Endodermal cell (in vitro differentiated cells): ENCODE data around the gene NKG7. TPM values are rescaled to one million over a fixed set of nuclear protein-coding genes. Genes with fewer than 3 reads are reported as not detected.

Experiments used
- DNase-seq: peaks from one replicate; pipeline ENCODE4 v3.0.0-alpha.2; 2017
- H3K27ac ChIP-seq: 2 replicates; pipeline ENCODE4 v1.5.1; 2013; ENCODE audit warnings: mild to moderate bottlenecking, low read depth, low read length, moderate library complexity
- H3K27me3 ChIP-seq: 2 replicates; pipeline ENCODE4 v1.6.1; 2013; ENCODE audit warnings: mild to moderate bottlenecking, low read length, moderate library complexity; ENCODE audit not compliant: insufficient read depth, control insufficient read depth, poor library complexity, severe bottlenecking
- H3K36me3 ChIP-seq: 2 replicates; pipeline ENCODE4 v1.7.0; 2013; ENCODE audit warnings: mild to moderate bottlenecking, low read length, moderate library complexity; ENCODE audit not compliant: control insufficient read depth, insufficient read depth
- H3K4me1 ChIP-seq: one replicate; pipeline ENCODE4 v1.7.0; 2013; ENCODE audit warnings: low read length; ENCODE audit not compliant: control insufficient read depth, insufficient read depth
- H3K4me3 ChIP-seq: 2 replicates; pipeline ENCODE4 v1.5.1; 2013; ENCODE audit warnings: mild to moderate bottlenecking, low read length, moderate library complexity
- H3K9ac ChIP-seq: 2 replicates; pipeline ENCODE4 v1.6.1; 2013; ENCODE audit warnings: mild to moderate bottlenecking, low read length, moderate library complexity; ENCODE audit not compliant: poor library complexity, severe bottlenecking; ENCODE audit errors: extremely low read depth
- H3K9me3 ChIP-seq: 2 replicates; pipeline ENCODE4 v1.6.1; 2013; ENCODE audit warnings: mild to moderate bottlenecking, low read length, moderate library complexity; ENCODE audit not compliant: control insufficient read depth
- H3K27ac Mint-ChIP-seq: 2 replicates; pipeline ENCODE4 v1.8.0; 2020; ENCODE audit warnings: mixed read lengths
- H3K27me3 Mint-ChIP-seq: 2 replicates; pipeline ENCODE4 v1.8.0; 2021; ENCODE audit warnings: mild to moderate bottlenecking, mixed read lengths; ENCODE audit not compliant: insufficient read depth
- H3K36me3 Mint-ChIP-seq: 2 replicates; pipeline ENCODE4 v1.8.0; 2020; ENCODE audit warnings: low read depth, mixed read lengths
- H3K4me1 Mint-ChIP-seq: 2 replicates; pipeline ENCODE4 v1.8.0; 2020; ENCODE audit warnings: mixed read lengths
- H3K4me3 Mint-ChIP-seq: 2 replicates; pipeline ENCODE4 v1.8.0; 2020; ENCODE audit warnings: mild to moderate bottlenecking, moderate library complexity, mixed read lengths
- H3K9me3 Mint-ChIP-seq: 2 replicates; pipeline ENCODE4 v1.8.0; 2020; ENCODE audit warnings: mild to moderate bottlenecking, mixed read lengths
- WGBS, 2 experiments: methylation state at CpG; one replicate each; pipeline versions ENCODE4 v1.1.5 to v1.1.7; 2013; ENCODE audit warnings: missing lambda C conversion rate in 2 of 2, mixed read lengths in 1 of 2; ENCODE audit not compliant: insufficient coverage in 1 of 2, insufficient read length in 1 of 2; 5-methylcytosine and 5-hydroxymethylcytosine counted together
- total RNA-seq, 2 donors: library from RNA; stranded (reverse); fragmentation: NEBNext Ultra II Directional in 1 of 2; extraction: Animal tissue kit (Norgen Biotek cat#: 25700) in 1 of 2; gene quantifications; 2 replicates in 1 of 2; 3 replicates in 1 of 2; pipeline ENCODE4 v1.2.1, GENCODE V29; 2021
- TF ChIP-seq, protein P1 (sequence below): fragments of 200-600 bp; sonication (generic); conservative IDR thresholded peaks from 2 replicates; pipeline ENCODE4 v1.5.0; 2021; ENCODE audit warnings: antibody characterized with exemption, mild to moderate bottlenecking

Gene NKG7
- total RNA-seq, 2 donors from 2014 or later: not detected

- TF ChIP-seq, protein P1, sequence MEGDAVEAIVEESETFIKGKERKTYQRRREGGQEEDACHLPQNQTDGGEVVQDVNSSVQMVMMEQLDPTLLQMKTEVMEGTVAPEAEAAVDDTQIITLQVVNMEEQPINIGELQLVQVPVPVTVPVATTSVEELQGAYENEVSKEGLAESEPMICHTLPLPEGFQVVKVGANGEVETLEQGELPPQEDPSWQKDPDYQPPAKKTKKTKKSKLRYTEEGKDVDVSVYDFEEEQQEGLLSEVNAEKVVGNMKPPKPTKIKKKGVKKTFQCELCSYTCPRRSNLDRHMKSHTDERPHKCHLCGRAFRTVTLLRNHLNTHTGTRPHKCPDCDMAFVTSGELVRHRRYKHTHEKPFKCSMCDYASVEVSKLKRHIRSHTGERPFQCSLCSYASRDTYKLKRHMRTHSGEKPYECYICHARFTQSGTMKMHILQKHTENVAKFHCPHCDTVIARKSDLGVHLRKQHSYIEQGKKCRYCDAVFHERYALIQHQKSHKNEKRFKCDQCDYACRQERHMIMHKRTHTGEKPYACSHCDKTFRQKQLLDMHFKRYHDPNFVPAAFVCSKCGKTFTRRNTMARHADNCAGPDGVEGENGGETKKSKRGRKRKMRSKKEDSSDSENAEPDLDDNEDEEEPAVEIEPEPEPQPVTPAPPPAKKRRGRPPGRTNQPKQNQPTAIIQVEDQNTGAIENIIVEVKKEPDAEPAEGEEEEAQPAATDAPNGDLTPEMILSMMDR: no peak
- Histone ChIP-seq H3K9me3 (no peaks in the 10 kb centered on the region), H3K27me3 (no peaks in the 10 kb centered on the region), H3K27ac (no peak overlapping the region), H3K9ac (no peak overlapping the region), H3K4me3 (no peak overlapping the region), H3K4me1 (no peaks in the 10 kb centered on the region), H3K36me3 (no peaks in the 10 kb centered on the region)
- H3K36me3 Mint-ChIP-seq: no peaks in the 10 kb centered on the region
- H3K27me3 Mint-ChIP-seq: peaks cover 7% of the 10 kb centered on the region
- DNase-seq: no peak
- H3K4me1 Mint-ChIP-seq: peaks cover 4% of the 10 kb centered on the region
- H3K27ac Mint-ChIP-seq: no peak overlapping the region
- WGBS, 2 experiments: 90 to 95% methylated on average over 8 to 12 of the region's 12 CpGs
- no peaks in the 10 kb centered on the region for H3K9me3 Mint-ChIP-seq
- H3K4me3 Mint-ChIP-seq: no peak overlapping the region
Observed at GRCh38 chr19:51415187-51415586, 42.7 kb upstream of the NKG7 start.

DNA sequence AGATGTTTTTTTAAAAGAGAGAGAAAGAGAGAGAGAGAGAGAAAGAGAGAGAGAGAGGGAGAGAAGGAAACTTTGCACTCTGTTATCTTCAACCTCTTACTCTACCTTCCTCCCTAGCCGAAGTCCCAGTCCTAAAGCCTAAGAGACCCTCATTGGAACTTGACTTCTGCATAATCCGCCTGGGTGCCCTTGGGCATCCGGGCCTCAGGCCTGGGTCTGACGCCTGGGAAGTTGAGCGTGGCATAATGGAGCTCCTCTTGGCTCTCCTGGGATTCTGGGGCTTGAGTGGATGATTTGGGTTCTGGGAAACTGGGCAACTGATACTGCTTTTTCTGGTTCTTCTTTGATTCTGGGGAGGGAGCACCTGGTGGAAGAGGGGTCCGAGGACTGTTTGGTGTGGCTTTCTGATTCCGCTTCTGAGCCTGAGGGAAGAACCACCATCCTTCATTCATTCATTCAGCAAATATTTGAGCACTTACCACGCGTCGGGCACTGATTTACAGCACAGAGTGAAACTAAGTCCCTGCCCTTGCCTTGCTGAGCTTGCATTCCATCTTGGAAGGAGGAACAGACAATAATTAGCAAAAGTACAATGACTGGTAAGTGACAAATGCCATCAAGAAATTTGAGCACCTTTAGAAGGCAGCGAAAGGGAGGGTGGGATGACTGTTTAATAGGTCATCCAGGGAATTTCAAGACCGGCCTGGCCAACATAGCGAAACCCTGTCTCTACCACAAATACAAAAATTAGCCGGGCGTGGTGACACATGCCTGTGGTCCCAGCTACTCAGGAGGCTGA, 38.7 kb upstream of the NKG7 start:
- Histone ChIP-seq H3K36me3 (no peaks in the 10 kb centered on the region), H3K4me3 (no peak overlapping the region), H3K27ac (no peak overlapping the region), H3K4me1 (no peaks in the 10 kb centered on the region), H3K9ac (no peak overlapping the region), H3K27me3 (no peaks in the 10 kb centered on the region), H3K9me3 (no peaks in the 10 kb centered on the region)
- H3K27ac Mint-ChIP-seq: no peak overlapping the region
- no peak for DNase-seq
- TF ChIP-seq, protein P1: no peak
- H3K4me3 Mint-ChIP-seq: no peak overlapping the region
- H3K4me1 Mint-ChIP-seq: peaks cover 4% of the 10 kb centered on the region
- peaks cover 3% of the 10 kb centered on the region for H3K36me3 Mint-ChIP-seq
- H3K9me3 Mint-ChIP-seq: peaks cover 4% of the 10 kb centered on the region
- no peaks in the 10 kb centered on the region for H3K27me3 Mint-ChIP-seq
- 94 to 96% methylated on average over 11 to 15 of the region's 15 CpGs for WGBS, 2 experiments

GRCh38 chr19:51407511-51408131, 35.2 kb upstream of the NKG7 start:
- Mint-ChIP-seq H3K27me3 (no peaks in the 10 kb centered on the region), H3K27ac (peak overlapping the region; percentile 62), H3K9me3 (peaks cover 30% of the 10 kb centered on the region), H3K4me1 (no peaks in the 10 kb centered on the region), H3K36me3 (peaks cover 19% of the 10 kb centered on the region), H3K4me3 (no peak overlapping the region)
- TF ChIP-seq, protein P1: peak; percentile 75
- H3K4me3 ChIP-seq: no peak overlapping the region
- H3K4me1 ChIP-seq: no peaks in the 10 kb centered on the region
- H3K9me3 ChIP-seq: peaks cover 11% of the 10 kb centered on the region
- no peak overlapping the region for H3K9ac ChIP-seq
- peak; percentile 83 for DNase-seq
- H3K27me3 ChIP-seq: no peaks in the 10 kb centered on the region
- H3K36me3 ChIP-seq: no peaks in the 10 kb centered on the region
- WGBS, 2 experiments: 57 to 75% methylated on average over 6 of the region's 6 CpGs
- H3K27ac ChIP-seq: no peak overlapping the region
